Measurements from ENCODE around the gene KLHL36. TPM values are rescaled to one million over a fixed set of nuclear protein-coding genes. Genes with fewer than 3 reads are reported as not detected.
A peak's percentile ranks its signal among the peaks of the same experiment; 100 is the strongest.

Gene KLHL36
- total and polyA plus RNA-seq, 9 of the 15 experiments (the other 6 are each of a cell fraction or from before 2014, with no cell fraction given), result 2.1 to 51.2 (median 18.5) TPM

- TF ChIP-seq, protein P1, sequence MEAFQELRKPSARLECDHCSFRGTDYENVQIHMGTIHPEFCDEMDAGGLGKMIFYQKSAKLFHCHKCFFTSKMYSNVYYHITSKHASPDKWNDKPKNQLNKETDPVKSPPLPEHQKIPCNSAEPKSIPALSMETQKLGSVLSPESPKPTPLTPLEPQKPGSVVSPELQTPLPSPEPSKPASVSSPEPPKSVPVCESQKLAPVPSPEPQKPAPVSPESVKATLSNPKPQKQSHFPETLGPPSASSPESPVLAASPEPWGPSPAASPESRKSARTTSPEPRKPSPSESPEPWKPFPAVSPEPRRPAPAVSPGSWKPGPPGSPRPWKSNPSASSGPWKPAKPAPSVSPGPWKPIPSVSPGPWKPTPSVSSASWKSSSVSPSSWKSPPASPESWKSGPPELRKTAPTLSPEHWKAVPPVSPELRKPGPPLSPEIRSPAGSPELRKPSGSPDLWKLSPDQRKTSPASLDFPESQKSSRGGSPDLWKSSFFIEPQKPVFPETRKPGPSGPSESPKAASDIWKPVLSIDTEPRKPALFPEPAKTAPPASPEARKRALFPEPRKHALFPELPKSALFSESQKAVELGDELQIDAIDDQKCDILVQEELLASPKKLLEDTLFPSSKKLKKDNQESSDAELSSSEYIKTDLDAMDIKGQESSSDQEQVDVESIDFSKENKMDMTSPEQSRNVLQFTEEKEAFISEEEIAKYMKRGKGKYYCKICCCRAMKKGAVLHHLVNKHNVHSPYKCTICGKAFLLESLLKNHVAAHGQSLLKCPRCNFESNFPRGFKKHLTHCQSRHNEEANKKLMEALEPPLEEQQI (IDR thresholded peaks at IDR 0.05), result no peak
- TF ChIP-seq STAT5A (IDR thresholded peaks at IDR 0.05; ENCODE audit: borderline replicate concordance, low read length), result no peak
- no peak for TF ChIP-seq ZMIZ1 (IDR thresholded peaks at IDR 0.05; ENCODE audit: low read depth in 2 of 2, low read length in 2 of 2)
- no peak for TF ChIP-seq NFRKB (IDR thresholded peaks at IDR 0.05; ENCODE audit: low read depth)
- TF ChIP-seq, protein P2, sequence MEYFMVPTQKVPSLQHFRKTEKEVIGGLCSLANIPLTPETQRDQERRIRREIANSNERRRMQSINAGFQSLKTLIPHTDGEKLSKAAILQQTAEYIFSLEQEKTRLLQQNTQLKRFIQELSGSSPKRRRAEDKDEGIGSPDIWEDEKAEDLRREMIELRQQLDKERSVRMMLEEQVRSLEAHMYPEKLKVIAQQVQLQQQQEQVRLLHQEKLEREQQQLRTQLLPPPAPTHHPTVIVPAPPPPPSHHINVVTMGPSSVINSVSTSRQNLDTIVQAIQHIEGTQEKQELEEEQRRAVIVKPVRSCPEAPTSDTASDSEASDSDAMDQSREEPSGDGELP (CRISPR knock-in tag; IDR thresholded peaks at IDR 0.05; ENCODE audit: borderline replicate concordance), result peak; percentile 24; the same call in 1 of the 2 replicates
- TF ChIP-seq, protein P3, sequence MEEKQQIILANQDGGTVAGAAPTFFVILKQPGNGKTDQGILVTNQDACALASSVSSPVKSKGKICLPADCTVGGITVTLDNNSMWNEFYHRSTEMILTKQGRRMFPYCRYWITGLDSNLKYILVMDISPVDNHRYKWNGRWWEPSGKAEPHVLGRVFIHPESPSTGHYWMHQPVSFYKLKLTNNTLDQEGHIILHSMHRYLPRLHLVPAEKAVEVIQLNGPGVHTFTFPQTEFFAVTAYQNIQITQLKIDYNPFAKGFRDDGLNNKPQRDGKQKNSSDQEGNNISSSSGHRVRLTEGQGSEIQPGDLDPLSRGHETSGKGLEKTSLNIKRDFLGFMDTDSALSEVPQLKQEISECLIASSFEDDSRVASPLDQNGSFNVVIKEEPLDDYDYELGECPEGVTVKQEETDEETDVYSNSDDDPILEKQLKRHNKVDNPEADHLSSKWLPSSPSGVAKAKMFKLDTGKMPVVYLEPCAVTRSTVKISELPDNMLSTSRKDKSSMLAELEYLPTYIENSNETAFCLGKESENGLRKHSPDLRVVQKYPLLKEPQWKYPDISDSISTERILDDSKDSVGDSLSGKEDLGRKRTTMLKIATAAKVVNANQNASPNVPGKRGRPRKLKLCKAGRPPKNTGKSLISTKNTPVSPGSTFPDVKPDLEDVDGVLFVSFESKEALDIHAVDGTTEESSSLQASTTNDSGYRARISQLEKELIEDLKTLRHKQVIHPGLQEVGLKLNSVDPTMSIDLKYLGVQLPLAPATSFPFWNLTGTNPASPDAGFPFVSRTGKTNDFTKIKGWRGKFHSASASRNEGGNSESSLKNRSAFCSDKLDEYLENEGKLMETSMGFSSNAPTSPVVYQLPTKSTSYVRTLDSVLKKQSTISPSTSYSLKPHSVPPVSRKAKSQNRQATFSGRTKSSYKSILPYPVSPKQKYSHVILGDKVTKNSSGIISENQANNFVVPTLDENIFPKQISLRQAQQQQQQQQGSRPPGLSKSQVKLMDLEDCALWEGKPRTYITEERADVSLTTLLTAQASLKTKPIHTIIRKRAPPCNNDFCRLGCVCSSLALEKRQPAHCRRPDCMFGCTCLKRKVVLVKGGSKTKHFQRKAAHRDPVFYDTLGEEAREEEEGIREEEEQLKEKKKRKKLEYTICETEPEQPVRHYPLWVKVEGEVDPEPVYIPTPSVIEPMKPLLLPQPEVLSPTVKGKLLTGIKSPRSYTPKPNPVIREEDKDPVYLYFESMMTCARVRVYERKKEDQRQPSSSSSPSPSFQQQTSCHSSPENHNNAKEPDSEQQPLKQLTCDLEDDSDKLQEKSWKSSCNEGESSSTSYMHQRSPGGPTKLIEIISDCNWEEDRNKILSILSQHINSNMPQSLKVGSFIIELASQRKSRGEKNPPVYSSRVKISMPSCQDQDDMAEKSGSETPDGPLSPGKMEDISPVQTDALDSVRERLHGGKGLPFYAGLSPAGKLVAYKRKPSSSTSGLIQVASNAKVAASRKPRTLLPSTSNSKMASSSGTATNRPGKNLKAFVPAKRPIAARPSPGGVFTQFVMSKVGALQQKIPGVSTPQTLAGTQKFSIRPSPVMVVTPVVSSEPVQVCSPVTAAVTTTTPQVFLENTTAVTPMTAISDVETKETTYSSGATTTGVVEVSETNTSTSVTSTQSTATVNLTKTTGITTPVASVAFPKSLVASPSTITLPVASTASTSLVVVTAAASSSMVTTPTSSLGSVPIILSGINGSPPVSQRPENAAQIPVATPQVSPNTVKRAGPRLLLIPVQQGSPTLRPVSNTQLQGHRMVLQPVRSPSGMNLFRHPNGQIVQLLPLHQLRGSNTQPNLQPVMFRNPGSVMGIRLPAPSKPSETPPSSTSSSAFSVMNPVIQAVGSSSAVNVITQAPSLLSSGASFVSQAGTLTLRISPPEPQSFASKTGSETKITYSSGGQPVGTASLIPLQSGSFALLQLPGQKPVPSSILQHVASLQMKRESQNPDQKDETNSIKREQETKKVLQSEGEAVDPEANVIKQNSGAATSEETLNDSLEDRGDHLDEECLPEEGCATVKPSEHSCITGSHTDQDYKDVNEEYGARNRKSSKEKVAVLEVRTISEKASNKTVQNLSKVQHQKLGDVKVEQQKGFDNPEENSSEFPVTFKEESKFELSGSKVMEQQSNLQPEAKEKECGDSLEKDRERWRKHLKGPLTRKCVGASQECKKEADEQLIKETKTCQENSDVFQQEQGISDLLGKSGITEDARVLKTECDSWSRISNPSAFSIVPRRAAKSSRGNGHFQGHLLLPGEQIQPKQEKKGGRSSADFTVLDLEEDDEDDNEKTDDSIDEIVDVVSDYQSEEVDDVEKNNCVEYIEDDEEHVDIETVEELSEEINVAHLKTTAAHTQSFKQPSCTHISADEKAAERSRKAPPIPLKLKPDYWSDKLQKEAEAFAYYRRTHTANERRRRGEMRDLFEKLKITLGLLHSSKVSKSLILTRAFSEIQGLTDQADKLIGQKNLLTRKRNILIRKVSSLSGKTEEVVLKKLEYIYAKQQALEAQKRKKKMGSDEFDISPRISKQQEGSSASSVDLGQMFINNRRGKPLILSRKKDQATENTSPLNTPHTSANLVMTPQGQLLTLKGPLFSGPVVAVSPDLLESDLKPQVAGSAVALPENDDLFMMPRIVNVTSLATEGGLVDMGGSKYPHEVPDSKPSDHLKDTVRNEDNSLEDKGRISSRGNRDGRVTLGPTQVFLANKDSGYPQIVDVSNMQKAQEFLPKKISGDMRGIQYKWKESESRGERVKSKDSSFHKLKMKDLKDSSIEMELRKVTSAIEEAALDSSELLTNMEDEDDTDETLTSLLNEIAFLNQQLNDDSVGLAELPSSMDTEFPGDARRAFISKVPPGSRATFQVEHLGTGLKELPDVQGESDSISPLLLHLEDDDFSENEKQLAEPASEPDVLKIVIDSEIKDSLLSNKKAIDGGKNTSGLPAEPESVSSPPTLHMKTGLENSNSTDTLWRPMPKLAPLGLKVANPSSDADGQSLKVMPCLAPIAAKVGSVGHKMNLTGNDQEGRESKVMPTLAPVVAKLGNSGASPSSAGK (IDR thresholded peaks at IDR 0.05), result no peak
- no peak for TF ChIP-seq ZNF324 (CRISPR knock-in tag; IDR thresholded peaks at IDR 0.05)
Measured at GRCh38 chr16:84617791-84618580, 30.3 kb upstream of the KLHL36 start, which contains the start of gene COTL1 (continued).
